H1 (cell line): ENCODE data around the gene TEK. TPM values are rescaled to one million over a fixed set of nuclear protein-coding genes. Genes with fewer than 3 reads are reported as not detected.

Experiments
- CTBP2 ChIP-seq: IDR thresholded peaks from 2 replicates; pipeline ENCODE4 v1.7.0; 2011; ENCODE audit warnings: borderline replicate concordance, mild to moderate bottlenecking, moderate library complexity, mixed read lengths, low read length; ENCODE audit not compliant: insufficient read depth, insufficient read length
- EGR1 ChIP-seq: IDR thresholded peaks from 2 replicates; pipeline ENCODE4 v1.6.1; 2011; ENCODE audit warnings: low read depth, low read length, borderline replicate concordance
- RAD21 ChIP-seq, 2 experiments: IDR thresholded peaks in 1 of 2; conservative IDR thresholded peaks in 1 of 2; 2 replicates each; pipeline ENCODE4 v1.6.1; 2011; ENCODE audit warnings: low read depth in 2 of 2, low read length in 2 of 2, improper control_type of control experiment in 1 of 2, inconsistent platforms in 1 of 2, mild to moderate bottlenecking in 1 of 2, moderate library complexity in 1 of 2
- RNF2 ChIP-seq: fragments of 200-900, 300-1000 bp; sonication (generic); IDR thresholded peaks from 2 replicates; pipeline ENCODE4 v1.7.1; 2016; ENCODE audit warnings: borderline replicate concordance, low read depth, mild to moderate bottlenecking, antibody characterized with exemption, low read length; ENCODE audit not compliant: poor library complexity, severe bottlenecking; ENCODE audit errors: missing control alignments
- TAF1 ChIP-seq: IDR thresholded peaks from 2 replicates; pipeline ENCODE4 v1.6.1; 2011; ENCODE audit warnings: mild to moderate bottlenecking, low read depth, low read length
- TAF7 ChIP-seq: optimal IDR thresholded peaks from 2 replicates; pipeline ENCODE3; 2011; ENCODE audit warnings: low read depth, mild to moderate bottlenecking, inconsistent platforms, low read length, moderate library complexity, borderline replicate concordance
- polyA plus RNA-seq, 7 experiments: library from polyadenylated mRNA; depleted of rRNA in 3 of 7; stranded (reverse) in 5 of 7; unstranded in 2 of 7; fragments of >200 nt in 5 of 7; fragments of 200-250 nt in 2 of 7; gene quantifications; 1 replicate in 5 of 7; 2 replicates in 1 of 7; 4 replicates in 1 of 7; pipeline versions ENCODE4 v1.2.1 to v1.2.3, GENCODE V29; 2011 to 2013; ENCODE audit warnings: missing spikeins in 2 of 7, mixed read lengths in 2 of 7
- total RNA-seq: library from RNA; stranded (reverse); fragmentation: NEBNext Ultra II Directional; extraction: Animal tissue kit (Norgen Biotek cat#: 25700); gene quantifications from 2 replicates; pipeline ENCODE4 v1.2.1, GENCODE V29; 2021
- TF ChIP-seq, protein P1 (sequence below), 3 experiments: IDR thresholded peaks; 1 replicate in 2 of 3; 2 replicates in 1 of 3; pipeline versions ENCODE4 v1.5.1 to v1.6.1; 2011; ENCODE audit warnings: low read length in 3 of 3, mild to moderate bottlenecking in 3 of 3, inconsistent platforms in 2 of 3, low read depth in 1 of 3, moderate library complexity in 1 of 3; ENCODE audit not compliant: insufficient read depth in 1 of 3; ENCODE audit errors: control extremely low read depth in 1 of 3

Gene TEK
- total and polyA plus RNA-seq, 2 of the 8 experiments (the other 6 are each of a cell fraction or from before 2014, with no cell fraction given): 11.0 to 35.8 TPM

DNA sequence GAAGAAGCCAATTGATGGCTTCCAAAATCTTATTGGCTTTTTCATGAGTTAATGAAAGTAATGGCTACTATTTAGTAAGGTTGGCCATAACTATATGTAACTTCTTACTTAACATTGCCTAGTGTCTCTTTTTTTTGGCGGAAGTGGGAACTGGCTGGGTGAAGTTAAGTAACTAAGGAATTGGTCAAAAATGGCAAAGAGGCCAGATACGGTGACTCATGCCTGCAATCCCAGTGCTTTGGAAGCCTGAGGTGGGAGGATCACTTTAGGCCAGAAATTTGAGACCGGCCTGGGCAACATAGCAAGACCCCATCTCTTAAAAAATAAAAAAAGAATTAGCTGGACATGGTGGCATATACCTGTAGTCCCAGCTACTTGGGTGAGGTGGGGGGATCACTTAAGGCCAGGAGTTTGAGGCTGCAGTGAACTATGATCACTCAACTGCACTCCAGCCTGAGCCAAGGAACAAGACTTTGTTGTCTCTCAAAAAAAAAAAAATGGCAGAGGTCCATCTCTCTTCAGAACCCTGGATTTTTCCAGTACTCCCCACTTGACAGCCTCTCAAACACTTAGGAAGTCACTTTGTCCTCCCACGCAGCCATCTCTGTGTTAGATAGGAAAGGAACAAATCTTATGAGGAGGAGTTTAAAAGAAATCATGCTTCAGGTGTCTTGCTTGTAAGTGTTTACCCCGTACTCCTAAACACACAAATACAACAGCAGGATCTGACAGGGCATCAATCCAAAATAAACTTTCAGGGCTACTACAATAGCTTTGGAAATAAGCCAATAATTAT, 75.7 kb downstream of the TEK start (continued):
- TF ChIP-seq TAF7 (no peak), EGR1 (no peak), TAF1 (no peak), RAD21 (IDR thresholded peaks at IDR 0.05 in 1 of 2, conservative IDR thresholded peaks at IDR 0.05 in 1 of 2; ENCODE audit: low read depth in 2 of 2, low read length in 2 of 2) (no peak), CTBP2 (no peak), RNF2 (no peak)
- TF ChIP-seq, protein P1, sequence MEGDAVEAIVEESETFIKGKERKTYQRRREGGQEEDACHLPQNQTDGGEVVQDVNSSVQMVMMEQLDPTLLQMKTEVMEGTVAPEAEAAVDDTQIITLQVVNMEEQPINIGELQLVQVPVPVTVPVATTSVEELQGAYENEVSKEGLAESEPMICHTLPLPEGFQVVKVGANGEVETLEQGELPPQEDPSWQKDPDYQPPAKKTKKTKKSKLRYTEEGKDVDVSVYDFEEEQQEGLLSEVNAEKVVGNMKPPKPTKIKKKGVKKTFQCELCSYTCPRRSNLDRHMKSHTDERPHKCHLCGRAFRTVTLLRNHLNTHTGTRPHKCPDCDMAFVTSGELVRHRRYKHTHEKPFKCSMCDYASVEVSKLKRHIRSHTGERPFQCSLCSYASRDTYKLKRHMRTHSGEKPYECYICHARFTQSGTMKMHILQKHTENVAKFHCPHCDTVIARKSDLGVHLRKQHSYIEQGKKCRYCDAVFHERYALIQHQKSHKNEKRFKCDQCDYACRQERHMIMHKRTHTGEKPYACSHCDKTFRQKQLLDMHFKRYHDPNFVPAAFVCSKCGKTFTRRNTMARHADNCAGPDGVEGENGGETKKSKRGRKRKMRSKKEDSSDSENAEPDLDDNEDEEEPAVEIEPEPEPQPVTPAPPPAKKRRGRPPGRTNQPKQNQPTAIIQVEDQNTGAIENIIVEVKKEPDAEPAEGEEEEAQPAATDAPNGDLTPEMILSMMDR (IDR thresholded peaks at IDR 0.05; ENCODE audit: control extremely low read depth in 1 of 3, insufficient read depth in 1 of 3, low read depth in 1 of 3, low read length in 3 of 3): no peak
- TF ChIP-seq, all 59 proteins: peak for 0
